Pons (tissue), 1 donor: Measurements from ENCODE around the gene FAR2.
"Not testable (repeated sequence)": the region's sequence is repeated elsewhere in the genome, so short reads cannot be mapped to it uniquely, and the experiment has no call there.

ENCODE experiments used
- DNase-seq: peaks from one replicate; pipeline ENCODE4 v3.0.0-alpha.2; 2016; ENCODE audit warnings: low spot score

The FAR2 gene

GRCh38 chr12:29234965-29235626 lies 86.0 kb downstream of the FAR2 start:
- DNase-seq, result no peak

DNA sequence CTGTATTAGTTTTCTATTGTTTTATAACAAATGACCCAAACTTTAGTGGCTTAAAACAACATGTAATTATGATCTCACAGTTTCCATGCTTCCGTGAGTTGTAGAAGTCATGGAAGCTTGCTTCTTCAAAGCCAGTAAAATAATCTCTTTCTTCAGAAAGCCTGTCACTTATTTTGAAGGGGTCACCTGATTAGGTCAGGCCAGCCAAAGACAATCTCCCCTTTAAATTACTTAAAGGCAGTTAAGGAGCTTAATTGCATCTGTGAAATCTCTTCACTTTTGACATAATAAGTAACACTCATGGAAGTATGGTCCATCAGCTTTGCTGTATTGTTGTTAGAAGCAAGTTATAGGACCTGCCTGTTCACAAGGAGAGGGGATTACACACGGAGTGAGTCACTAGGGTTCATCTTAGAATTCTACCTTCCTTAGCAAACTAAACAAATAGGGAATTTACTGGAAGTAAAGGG lies 89.8 kb downstream of the FAR2 start:
- no peak for DNase-seq

DNA sequence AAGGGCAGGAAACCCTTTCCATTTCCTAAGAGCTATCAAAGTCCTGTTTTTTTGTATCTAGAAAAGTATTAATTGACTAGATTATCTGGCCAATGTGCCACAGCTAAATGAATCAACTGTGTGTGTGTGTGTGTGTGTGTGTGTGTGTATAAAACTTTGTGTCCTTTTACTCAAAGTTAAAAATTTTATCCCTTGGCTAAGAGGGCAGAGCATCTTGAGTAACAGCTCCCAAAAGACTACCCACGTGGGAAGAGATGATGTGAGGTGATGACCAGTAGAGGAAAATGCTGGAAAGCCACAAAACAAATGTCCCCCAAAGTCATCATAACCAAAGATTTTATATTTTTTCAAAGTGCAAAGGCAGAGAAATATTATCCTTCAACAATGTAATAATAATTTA lies 90.3 kb downstream of the FAR2 start:
- no peak for DNase-seq

DNA sequence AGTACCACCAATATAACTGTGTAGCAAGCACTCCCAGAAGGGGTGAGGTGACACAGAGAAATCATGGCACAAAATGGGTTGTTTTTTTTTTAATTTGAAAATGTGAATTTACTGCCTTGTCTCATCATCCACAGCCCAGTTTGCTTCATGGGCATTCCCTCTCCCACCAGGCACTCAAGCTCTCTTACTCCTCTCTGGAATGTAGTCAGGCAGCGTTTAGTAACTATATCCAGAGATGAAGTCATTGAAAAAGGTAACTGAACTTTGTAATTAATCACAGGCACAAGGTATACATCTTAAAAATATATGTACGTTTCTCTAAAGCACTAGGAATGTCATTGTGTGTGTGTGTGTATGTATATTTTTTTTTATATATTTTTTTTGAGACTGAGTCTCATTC lies 91.4 kb downstream of the FAR2 start:
- no peak for DNase-seq

- DNase-seq, result peak; percentile 75
Measured at GRCh38 chr12:29241821-29242591, 92.9 kb downstream of the FAR2 start.

GRCh38 chr12:29242921-29243431 lies 93.9 kb downstream of the FAR2 start:
- peak; percentile 46 for DNase-seq

DNA sequence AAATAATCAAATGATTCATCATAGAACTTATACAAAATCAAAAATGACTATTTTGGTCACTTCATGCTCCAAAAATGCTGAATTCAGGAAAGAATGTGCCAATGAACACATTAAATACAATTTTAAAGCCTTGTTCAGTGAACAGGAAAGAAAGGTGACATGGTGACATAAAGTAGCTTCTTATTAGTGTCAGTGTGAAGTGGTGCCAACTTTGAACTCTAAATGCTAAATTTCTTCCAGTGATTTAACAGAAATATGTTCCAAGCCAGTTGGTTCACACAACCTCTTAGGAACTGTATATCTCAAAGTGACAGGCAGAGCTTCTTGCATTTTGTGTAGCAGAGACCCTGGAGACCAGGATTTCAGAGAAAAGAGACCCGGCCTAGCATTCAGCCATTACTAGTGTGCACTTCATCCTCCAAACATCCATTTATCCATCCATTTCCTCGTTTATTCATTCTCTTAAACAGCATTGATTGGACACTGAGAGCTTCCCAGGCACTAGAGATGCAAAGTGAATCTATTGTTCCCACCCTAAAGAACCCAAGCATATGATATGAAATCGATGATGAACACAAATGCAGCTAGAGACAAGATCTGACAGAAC lies 95.2 kb downstream of the FAR2 start:
- DNase-seq, result no peak

- no peak for DNase-seq
Measured at GRCh38 chr12:29245246-29245645, 96.2 kb downstream of the FAR2 start.

GRCh38 chr12:29249930-29250329 lies 100.9 kb downstream of the FAR2 start:
- no peak for DNase-seq

GRCh38 chr12:29253906-29254625 lies 105.0 kb downstream of the FAR2 start:
- no peak for DNase-seq

- no peak for DNase-seq
Measured at GRCh38 chr12:29255042-29255441, 106.0 kb downstream of the FAR2 start.

DNA sequence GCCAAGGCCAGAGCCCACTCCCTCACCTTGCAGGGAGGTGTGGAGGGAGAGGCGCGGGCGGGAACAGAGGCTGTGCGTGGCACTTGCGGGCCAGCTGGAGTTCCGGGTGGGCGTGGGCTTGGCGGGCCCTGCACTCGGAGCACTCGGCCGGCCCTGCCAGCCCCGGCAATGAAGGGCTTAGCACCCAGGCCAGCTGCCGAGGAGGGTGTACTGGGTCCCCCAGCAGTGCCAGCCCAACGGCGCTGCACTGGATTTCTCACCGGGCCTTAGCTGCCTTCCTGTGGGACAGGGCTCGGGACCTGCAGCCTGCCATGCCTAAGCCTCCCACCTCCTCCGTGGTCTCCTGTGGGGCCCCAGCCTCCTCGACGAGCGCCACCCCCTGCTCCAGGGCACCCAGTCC lies 107.5 kb downstream of the FAR2 start:
- DNase-seq, result no peak

- DNase-seq, result not testable (repeated sequence)
Measured at GRCh38 chr12:29257687-29258086, 108.6 kb downstream of the FAR2 start.

GRCh38 chr12:29264424-29264823 lies 115.3 kb downstream of the FAR2 start:
- DNase-seq, result no peak

- no peak for DNase-seq
Measured at GRCh38 chr12:29269706-29270408, 120.8 kb downstream of the FAR2 start.

- DNase-seq, result no peak
Measured at GRCh38 chr12:29270446-29270845, 121.4 kb downstream of the FAR2 start.

- no peak for DNase-seq
Measured at GRCh38 chr12:29273178-29273843, 124.2 kb downstream of the FAR2 start.

DNA sequence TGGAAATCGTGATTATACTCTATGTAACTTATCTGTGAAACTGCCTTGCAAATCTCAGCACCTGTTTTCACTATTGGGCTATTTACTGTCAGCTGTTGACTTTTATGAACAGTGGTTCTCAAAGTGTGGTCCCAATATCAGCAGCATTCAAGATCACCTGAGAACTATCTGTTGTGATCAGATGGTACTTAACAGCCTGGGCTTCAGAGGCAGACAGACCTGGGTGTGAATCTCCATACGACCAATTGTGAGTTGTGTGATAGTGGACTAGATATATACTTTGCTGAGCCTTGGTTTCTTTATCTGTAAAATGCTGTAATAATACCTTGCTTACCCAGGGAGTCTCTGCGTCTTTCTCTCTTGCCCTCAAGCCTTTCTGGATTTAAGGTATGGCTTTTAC lies 126.8 kb downstream of the FAR2 start:
- no peak for DNase-seq

GRCh38 chr12:29277231-29277630 lies 128.2 kb downstream of the FAR2 start:
- no peak for DNase-seq

DNA sequence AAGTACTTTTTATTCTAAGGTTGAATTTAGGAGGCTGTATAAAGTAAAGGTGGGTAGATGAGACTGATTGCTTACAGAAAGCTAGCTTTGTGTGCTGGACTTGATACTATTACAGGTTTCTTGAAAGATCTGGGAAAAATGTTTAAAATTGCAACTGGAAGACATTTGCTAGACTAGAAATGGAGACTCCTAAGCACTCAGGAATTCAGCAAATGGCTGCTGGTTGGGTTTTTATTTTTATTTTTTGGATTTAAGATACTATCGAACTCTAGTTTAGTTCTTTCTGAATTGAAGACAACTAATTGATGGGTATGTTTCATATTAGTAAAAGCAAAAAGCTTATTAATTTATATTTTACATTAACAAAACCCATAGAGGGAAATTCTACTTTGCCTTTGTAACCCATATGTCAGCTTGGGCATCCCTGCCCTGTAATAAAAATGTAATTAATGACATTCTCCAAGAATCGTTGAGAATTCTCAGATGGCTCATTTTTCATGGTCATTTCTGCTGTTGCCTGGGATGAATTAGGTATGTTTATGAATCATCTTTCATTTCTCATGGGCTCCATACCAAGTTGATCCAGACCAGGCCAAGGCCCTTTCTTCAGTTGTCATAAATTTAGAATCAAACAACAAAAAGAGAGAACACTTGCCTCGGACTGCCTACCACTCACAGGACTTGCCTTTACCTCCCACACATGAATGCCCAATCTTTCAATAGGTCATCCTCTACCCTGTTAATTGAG lies 129.8 kb downstream of the FAR2 start:
- no peak for DNase-seq
